ENCODE measurements around the gene OR10A3.

DNA sequence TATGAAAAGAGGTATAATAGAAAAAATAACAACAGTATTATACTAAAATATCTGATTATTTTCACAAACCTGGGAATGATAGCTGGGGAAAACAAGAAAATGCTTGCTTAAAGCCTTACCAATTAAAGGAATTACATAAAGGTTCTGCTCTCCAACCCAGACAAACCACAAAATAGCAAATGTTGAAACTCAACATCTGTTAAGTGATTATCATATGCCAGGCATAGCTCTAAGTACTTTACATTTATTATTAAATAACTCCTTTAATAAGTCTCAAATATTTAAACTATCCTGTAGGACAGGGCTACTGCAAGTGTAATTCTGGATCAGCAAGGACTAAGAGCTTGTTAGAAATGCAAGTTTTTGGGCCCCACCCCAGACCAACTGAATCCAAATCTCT, 30.5 kb downstream of the OR10A3 start:
- TF ChIP-seq, protein P1, sequence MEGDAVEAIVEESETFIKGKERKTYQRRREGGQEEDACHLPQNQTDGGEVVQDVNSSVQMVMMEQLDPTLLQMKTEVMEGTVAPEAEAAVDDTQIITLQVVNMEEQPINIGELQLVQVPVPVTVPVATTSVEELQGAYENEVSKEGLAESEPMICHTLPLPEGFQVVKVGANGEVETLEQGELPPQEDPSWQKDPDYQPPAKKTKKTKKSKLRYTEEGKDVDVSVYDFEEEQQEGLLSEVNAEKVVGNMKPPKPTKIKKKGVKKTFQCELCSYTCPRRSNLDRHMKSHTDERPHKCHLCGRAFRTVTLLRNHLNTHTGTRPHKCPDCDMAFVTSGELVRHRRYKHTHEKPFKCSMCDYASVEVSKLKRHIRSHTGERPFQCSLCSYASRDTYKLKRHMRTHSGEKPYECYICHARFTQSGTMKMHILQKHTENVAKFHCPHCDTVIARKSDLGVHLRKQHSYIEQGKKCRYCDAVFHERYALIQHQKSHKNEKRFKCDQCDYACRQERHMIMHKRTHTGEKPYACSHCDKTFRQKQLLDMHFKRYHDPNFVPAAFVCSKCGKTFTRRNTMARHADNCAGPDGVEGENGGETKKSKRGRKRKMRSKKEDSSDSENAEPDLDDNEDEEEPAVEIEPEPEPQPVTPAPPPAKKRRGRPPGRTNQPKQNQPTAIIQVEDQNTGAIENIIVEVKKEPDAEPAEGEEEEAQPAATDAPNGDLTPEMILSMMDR (IDR thresholded peaks at IDR 0.05 in 8 of 11, conservative IDR thresholded peaks at IDR 0.05 in 3 of 11): no peak
- TF ChIP-seq POLR2AphosphoS5 (IDR thresholded peaks at IDR 0.05): no peak
